ENCODE data around the gene SLC12A3.

DNA sequence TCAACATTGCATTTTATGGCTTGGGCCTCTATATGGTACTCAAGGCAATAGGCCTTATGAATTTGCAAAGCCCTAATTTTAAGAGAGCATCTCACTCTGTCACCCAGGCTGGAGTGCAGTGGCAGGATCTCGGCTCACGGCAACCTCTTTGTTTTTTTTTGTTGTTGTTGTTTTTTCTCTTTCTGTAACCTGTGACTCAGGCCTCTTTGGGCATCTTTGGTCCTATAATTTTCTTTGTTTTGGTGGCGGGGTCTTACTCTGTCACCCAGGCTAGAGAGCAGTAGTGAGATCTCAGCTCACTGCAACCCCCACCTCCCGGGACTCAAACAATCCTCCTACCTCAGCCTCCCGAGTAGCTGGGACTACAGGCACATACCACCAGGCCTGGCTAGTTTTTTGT is 45.1 kb downstream of the SLC12A3 start:
- no peak for TF ChIP-seq POLR2A (IDR thresholded peaks at IDR 0.05; ENCODE audit: low read length)
- TF ChIP-seq GATA1 (IDR thresholded peaks at IDR 0.05; ENCODE audit: low read depth, low read length), result no peak

All from erythroblast (primary cell).